Measurements from ENCODE around the gene TUFT1.
"Not testable (repeated sequence)": the region's sequence is repeated elsewhere in the genome, so short reads cannot be mapped to it uniquely, and the experiment has no call there.

Gene TUFT1

DNA sequence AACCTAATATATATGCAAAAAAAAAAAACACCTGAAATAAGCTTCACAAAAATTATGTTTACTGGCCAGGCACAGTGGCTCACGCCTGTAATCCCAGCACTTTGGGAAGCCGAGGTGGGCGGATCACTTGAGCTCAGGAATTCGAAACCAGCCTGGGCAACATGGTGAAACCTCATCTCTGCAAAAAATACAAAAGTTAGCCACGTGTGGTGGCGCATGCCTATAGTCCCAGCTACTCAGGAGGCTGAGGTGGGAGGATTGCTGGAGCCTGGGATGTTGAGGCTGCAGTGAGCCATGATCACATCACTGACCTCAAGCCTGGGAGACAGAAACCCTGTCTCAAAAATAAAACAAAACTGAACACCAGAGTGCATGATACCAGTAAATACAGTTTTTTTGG, 78.9 kb downstream of the TUFT1 start:
- DNase-seq = not testable (repeated sequence)

DNA sequence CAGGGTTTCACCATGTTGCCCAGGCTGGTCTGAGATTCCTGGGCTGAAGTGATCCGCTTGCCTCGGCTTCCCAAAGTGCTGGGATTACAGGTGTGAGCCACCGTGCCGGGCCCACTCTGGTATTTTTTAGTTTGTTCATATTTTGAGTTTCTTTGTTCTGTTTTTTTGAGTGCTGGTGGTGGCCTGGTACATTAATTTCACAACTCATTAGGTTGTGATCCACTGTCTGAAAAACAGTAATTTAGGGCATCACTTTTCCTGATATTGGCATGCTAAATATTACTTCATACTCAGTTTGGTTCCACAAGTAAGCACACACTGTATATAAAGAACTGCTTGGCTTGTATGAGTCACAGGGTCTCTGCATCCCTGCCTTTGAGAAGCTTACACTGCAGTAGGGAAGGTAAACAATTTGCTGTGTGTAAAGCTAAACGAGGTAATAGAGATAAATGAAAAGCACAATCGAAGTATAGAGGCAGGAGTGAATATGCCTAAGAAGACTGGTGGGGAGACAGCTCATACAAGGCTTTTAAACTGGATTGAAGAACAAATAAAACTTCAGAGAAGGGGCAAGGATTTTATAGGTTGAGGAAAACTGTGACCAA, 79.5 kb downstream of the TUFT1 start:
- no peak for DNase-seq

DNA sequence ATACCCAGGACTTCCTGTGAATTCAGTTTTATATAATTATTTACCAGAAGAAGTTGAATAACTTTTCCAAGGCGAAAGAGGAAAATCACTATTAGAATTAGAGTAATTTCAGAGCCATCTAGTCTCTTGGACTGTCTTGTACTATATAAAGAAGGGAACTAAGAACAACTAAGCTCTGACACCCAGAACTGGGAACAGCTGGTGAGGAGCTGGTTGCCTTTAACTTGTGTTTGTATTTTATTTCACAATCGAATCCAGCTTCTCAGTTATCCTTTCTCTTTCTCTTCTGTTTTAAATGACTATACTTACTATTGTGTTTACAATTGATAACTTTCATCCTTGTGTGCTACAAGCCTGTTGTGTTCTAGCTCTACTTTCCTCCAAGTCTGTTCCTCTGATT, 80.2 kb downstream of the TUFT1 start:
- DNase-seq = peak; percentile 29 to 48

DNA sequence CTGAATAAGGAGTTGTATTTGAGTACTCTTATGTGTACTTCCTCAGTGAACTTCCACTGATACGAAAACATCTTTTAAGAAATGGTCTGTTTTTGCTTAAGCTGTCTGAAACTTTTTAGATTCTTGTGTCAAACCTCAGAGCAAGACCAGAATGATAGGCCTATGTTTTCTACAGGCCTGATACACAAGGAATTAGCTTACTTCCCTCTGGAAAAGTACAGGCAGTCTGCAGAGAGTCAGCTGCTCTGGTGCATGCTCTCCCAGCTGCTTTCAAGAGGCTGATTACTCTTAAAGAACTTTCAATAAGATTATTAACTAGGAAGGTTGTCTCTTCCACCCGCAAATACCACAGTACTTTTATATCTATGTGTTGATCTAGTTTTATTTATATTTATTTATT, 81.2 kb downstream of the TUFT1 start:
- no peak for DNase-seq

DNA sequence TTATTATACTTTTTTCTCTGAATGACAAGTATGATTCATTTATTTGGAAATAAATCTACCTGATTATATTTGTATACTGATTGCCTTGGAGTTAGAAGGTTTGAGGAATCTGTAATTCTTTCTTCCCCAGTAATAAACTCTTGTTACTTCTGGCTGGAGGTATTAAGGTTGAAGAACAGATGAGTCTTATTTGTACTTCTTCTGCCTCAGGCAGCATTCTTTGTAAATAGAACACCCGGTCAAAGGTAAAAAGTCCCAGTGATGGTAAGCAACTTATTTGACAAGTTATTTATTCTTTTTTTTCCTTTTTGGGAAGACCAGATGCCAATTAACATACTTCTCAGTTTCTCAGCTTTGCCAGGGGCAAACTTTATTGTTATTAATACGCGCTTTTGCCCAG, 84.7 kb downstream of the TUFT1 start:
- no peak for DNase-seq

DNA sequence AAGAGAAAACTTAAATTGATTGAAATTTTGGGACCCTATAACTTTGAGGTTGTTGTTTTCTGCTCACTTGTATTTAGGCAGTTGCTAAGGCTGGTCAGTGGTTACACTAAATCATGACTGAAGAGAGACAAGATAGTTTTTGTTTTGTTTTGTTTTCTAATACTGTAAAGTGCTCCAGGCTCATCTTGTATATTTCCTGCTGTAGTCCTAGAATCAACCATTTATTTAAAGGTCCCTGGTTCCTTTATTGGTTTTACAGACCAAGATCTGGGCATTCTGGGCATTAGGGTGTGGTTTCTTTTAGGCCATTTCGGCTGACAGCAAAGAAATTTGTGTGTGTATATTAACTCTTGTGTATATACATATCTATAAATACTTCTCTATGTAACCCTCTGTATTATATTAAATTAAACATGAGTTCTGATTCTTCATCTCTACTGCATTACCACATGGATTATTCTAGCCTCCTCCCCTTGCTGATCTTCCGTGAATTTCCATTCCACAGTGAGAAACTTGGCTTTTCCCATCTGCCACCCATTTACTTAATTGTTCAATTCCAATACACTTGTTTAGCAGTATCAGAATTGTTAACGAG, 86.7 kb downstream of the TUFT1 start:
- no peak for DNase-seq

DNA sequence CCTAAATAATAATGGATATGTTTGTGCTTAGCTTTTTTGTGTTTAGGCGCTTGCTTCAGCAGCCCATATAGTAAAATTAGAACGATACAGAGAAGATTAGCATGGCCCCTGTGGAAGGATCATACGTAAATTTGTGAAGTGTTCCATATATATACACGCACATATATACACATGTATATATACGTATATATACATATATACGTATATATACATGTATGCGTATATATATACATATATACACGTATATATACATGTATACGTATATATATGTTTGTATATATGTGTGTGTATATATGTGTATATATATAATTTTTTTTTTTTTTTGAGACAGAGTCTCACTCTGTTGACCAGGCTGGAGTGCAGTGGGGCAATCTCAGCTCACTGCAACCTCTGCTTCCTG, 89.2 kb downstream of the TUFT1 start:
- DNase-seq = no peak

All from Kasumi-1 (cell line).